HG02885 (cell line): Measurements from ENCODE around the gene CDC20.
"Not testable (repeated sequence)": the region's sequence is repeated elsewhere in the genome, so short reads cannot be mapped to it uniquely, and the experiment has no call there.

Experiments
- ATAC-seq: cut with Tn5 transposase; IDR thresholded peaks from one replicate; pipeline ENCODE4 v1.9.1; 2021; ENCODE audit warnings: mild to moderate bottlenecking; ENCODE audit not compliant: unreplicated experiment, poor library complexity

The CDC20 gene

GRCh38 chr1:43354471-43354870 lies 4.3 kb upstream of the CDC20 start:
- no peak for ATAC-seq

DNA sequence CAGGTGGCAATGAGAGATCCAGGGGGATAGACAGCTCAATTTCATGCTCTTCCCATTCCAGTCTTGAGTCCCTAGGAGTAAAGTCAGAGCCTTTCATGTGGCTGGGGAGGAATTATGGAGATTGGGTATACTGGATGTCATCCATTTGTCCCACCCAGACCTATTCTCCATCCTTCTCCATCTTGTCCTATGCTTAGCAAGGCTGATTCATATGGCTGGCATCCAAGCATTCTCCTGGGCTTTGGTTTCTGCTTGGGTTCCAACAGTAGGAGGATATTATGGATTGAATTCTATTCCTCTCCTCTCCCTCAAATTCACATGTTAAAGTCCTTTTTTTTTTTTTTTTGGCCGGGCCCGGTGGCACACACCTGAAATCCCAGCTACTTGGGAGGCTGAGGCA lies 3.8 kb upstream of the CDC20 start:
- ATAC-seq, result no peak

GRCh38 chr1:43357251-43357650 lies 1.5 kb upstream of the CDC20 start:
- no peak for ATAC-seq

- no peak for ATAC-seq
These were observed 548 bp upstream of the CDC20 start for GRCh38 chr1:43358121-43358745.

- ATAC-seq, result no peak
These were observed 915 bp downstream of the CDC20 start for GRCh38 chr1:43359696-43360095.

DNA sequence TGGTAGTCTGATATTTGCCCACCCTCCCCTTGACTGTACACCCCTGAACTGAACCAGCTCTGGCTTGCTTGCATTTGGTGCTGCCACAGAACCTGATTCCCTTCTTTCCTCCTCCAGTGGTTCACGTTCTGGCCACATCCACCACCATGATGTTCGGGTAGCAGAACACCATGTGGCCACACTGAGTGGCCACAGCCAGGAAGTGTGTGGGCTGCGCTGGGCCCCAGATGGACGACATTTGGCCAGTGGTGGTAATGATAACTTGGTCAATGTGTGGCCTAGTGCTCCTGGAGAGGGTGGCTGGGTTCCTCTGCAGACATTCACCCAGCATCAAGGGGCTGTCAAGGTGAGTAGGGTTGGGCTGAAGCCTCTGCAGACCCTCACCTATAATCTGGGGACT lies 1.8 kb downstream of the CDC20 start:
- no peak for ATAC-seq

DNA sequence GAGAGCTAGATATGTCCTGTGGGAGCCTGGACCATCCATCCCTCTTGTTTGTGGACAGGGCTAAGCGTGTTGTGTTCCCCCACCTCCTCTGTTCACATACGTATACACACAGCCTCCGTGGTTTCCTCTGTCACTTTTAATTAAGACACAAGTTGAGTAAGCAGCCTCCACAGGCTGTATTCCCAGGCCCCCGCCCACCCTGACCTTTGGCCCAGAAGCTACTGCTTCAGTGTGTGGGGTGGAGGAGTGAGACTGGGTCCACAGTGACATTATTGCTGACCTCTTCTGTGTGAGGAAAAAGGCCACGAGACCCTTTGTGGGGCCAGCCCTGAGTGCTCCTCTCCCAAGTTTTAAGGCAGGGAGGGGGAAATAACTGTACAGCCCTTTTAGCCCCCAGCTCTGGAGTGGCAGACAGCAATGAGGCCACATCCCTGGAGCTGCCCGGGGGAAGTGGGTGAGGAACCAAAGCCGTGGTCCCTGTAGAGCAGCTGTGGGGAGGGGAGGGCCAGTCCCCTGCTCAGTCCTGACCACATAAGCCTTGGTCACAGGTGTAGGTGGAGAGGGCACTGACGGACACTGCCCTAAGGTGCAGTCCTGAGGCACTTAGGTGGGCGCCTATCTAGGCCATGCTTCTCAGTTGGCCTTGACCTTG lies 4.6 kb downstream of the CDC20 start:
- ATAC-seq, result no peak

DNA sequence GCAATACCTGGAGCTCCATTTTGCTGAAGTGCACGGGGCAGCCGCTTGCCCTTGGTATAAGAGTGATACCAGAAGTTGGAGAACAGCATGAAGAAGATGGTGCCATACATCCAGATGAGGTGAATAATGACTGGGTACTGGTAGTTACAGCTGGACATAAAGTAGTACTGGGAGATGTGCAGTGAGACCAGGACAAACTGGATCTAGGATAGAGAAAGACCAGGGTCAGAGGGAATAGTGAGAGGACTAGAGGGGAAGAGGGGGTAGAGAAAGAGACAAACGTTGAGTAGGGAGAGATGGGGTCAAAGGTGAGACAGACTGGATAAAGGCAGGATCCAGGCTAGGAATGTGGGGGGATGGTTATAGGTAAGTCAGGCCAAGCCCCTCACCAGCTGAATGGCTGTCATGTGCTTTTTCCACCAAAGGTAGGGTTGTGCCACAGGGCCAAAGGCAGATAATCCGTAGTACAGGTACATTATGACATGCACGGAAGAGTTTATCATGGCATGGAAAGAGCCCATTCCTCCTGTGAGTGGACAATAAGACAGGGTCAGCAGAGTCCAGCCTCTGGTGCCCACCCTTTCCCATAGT lies 5.2 kb downstream of the CDC20 start:
- ATAC-seq, result no peak

DNA sequence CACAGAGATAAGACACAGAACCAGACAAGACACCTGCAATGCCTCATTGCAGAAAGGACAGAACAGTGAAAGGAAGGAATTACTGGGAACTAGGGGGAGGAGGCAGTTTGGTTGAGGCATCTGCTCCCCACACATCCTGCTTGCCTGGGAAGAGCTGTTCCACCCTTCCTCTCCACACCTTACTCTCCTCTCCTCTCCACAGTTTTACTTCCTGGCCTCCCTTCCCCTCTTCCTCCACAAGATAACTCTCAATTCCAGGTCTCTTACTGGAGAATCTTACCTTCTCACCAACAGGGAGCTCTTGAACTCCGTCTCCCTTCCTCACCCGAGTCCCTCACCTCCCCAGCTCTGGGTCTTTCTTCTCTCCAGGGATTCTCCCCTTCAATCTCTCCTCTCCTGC lies 6.9 kb downstream of the CDC20 start:
- ATAC-seq, result no peak

- ATAC-seq, result no peak
These were observed 7.4 kb downstream of the CDC20 start for GRCh38 chr1:43366179-43366578.

DNA sequence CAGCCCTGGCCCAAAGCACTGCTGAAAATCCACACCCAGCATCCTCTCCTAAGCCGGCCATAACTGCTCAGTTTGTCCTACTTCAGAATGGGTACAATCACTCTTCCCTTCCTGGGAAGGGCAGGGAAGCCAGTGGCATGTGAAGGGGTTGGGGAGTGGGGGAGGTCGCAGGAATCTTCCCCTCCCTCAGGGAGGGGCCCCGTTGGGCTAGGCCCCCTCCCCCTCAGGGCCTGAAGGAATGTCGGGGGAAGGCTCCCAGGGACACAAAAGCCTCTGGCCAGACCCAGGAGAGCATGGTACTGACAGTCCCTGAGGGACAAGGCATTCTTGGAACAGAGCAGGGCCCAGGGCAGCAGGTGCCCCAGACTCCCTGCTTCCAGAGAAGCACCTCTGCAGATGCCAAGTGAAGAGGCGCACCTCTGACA lies 7.8 kb downstream of the CDC20 start:
- ATAC-seq, result no peak

GRCh38 chr1:43367026-43367903 lies 8.5 kb downstream of the CDC20 start:
- ATAC-seq, result peak; percentile 47

DNA sequence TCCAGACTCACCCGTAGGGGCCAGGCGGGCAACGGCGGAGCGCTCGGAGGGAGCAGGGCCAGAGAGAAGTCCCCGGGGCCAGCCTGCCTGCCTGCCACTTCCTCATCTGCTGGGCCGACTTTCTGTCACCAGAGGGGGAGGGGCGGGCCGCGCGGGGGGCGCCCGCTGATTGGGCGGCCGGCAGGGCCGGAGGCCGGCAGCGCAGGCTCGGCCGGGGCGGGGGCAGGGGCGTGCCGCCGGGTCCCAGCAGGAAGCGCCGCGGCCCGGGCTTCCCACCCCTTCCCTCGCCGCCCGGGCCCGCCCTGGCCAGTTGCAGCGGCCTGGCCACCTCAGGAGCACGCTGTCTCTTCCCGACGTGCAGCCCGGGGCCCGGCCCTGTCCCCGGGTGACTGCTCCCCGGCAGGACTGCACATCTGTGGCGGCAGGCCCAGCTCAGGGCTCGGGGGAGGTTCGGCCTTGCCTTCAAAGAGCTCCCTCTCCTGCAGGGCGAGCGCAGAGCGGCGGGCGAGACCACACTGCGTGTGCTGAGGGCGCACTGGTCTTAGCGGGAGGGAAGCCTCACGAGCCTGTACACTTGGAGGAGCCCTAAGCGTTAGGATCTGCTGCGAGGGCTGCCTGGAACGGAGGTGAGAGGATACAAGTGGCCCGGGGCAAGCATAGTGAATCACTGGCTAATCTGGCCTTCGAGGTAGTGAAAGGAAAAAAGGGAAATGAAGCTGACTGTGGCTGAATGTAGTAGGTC lies 9.3 kb downstream of the CDC20 start, which contains the start of gene ELOVL1:
Gene ELOVL1, minus strand, starts transcription at position 108 of the 742 bp plus-strand sequence. CDS start 2,402 bp downstream, outside the sequence.
- peak; percentile 80 for ATAC-seq

DNA sequence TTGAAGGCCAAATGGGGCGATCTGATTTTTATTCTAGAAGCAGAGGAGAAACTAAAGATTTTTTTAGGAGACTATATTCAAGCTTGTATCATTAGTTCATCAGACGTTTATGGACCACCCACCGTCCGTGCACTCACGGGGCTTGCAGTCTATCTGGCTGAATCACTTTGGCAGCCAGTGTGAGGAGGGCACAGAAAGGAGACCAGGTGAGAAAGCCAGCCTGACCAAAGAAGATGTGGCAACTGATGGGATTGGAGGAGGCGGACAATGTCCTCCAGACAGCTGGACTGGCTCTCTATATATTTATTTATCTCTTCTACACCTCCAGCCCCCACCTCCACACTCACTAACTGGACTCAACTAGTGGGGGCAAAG lies 9.9 kb downstream of the CDC20 start:
- ATAC-seq, result no peak

GRCh38 chr1:43369779-43370178 lies 11.0 kb downstream of the CDC20 start:
- ATAC-seq, result not testable (repeated sequence)

DNA sequence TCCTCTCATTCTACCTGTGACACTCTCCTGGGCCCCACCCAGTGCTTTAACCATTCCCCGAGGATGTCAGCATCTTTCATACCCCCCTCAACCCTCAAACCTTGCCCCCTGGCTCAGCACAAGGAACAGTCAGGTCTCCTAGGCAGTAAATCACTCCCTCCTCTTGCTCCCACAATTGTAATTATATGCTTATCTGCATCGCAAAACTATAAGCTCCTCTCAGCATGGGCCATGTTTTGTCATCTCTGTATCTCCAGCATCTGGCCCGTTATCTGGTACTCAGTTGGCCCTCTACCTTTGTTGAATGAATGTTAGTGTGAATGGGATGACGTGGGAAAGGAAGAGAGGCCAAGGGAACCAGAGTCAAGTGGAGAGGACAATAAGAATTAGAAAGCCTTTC lies 11.8 kb downstream of the CDC20 start:
- no peak for ATAC-seq

DNA sequence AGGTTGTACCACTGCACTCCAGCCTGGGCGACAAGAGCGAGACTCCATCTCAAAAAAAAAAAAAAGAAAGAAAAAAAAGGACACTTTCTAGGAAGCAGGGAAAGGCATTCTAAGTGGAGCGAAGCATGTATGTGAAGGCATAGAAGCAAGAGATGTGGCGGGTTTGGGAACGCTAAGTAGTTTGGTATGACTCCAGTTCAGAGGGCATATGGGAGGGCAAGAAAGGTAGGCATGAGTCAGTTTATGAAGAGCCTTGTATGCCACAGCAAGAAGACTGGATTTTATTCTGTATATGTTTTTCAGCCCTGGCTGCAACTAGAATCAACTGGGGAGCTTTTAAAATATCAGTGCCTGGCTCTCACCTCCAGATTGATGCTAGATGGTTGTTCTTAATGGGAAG lies 13.4 kb downstream of the CDC20 start:
- ATAC-seq, result no peak

DNA sequence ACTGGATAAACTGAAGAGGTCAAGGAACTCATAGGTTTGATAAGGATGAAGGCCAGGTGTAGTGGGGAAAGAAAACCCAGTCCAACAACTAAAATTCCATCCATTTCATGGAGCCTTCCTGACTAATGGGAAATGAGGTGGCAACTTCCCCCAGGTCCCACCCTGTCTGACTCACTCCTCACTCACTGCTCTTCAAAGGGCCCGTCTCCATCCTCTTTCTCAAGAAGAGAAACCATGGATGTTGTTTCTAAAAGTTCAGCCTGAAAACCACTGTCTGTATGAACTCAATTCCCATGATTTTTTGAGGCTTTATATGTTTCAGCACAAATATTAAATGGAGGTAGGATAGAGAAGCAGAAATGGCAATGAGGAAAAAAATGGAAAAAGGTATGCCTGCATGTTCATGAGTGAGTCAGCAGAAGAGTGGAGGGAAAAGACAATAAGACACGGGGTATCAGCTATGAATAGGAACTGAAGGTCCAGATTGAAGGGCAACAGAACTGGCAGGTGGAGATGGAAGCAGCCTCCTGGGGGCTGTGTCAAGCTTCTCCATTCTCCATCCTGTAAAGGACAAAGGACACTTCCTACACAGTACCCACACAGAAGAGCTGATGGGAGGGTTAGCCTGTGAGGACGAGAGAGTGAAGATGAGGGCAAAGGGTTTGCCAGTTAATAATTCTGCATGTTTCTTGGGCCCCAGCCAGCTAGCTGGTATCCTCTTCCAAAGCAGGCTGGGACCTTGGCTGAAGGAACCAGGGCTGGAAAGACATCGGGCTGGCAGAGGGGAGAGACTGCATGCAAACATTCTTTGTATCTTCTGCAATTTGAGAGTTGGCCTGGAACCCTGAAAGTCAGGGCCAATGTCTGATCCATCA lies 14.5 kb downstream of the CDC20 start:
- no peak for ATAC-seq

- ATAC-seq, result no peak
These were observed 18.0 kb downstream of the CDC20 start for GRCh38 chr1:43376723-43377235.
